ENCODE measurements around the gene ADA.

The ADA gene

DNA sequence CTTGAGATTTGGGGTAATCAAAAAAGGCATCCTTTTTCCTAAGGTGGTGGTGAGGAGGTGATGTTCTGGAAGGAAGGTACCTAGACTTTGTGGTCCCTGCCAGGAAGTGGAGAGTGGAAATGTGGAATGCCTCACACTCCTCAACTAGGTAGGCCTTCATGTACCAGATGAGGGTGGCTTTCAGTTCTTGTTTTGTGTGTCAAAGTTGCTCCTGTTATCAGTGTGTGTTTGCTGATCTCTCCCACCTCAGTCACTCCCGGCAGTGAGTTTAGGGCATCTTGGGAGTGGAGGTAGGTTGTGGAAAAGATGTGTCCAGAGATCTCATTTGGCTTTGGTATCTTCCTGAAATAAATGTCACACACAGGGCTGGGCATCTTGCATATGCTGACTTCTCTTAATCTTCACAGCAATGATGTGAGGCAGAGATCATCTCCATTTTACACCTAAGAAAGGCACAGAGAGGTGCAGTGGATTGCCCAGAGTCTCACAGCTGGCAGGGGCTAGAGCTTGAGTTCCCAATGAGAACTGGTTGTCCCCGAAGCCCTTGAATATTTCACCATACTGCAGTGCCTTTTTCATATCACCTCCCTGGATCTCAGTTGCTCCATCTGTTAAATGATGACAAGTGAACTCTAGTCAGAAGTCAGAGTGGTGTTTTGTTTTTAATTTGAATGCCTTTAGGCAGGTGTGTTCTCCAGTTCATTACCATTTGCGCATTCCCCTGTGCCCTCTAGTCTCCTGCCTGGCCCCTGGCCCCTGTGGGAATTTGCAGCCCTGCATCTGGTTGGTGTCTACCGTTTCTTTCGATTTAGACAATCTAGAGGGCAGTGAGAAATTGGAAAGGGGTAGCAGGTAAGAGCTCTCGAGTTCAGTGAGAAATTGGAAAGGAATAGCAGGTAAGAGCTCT, 66.2 kb downstream of the ADA start:
- DNase-seq (ENCODE audit: insufficient read length, low spot score), result no peak
- FAIRE-seq, result no peak
- no peak for TF ChIP-seq CTCF (IDR thresholded peaks at IDR 0.05; ENCODE audit: insufficient read depth, missing control alignments)

DNA sequence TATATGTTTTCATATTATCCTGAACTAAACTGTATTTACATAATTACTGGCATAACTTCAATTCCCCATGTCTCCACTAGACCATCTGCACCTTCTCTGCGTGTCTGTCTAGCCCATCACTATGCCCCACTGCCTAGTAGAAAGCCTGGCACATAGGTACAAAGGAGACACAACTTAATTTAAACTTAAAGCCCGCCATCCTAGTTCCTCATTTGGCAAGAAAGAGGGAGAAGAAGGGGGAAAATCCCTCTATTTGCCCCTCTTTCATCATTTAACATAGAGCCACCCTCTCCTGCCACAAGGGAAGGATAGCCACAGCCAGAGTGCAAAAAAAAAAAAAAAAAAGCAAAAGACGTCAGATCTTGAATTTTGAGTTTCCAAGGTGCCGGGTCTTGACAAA, 67.3 kb downstream of the ADA start:
- DNase-seq (ENCODE audit: insufficient read length, low spot score) (no peak), FAIRE-seq (no peak)
- no peak for TF ChIP-seq CTCF (IDR thresholded peaks at IDR 0.05; ENCODE audit: insufficient read depth, missing control alignments)

- no peak for DNase-seq (ENCODE audit: insufficient read length, low spot score)
- TF ChIP-seq CTCF (IDR thresholded peaks at IDR 0.05; ENCODE audit: insufficient read depth, missing control alignments), result no peak
- no peak for FAIRE-seq
Observed at GRCh38 chr20:44583157-44583556, 68.3 kb downstream of the ADA start.

- no peak for DNase-seq (ENCODE audit: insufficient read length, low spot score)
- no peak for FAIRE-seq
- no peak for TF ChIP-seq CTCF (IDR thresholded peaks at IDR 0.05; ENCODE audit: insufficient read depth, missing control alignments)
Observed at GRCh38 chr20:44582311-44583025, 69.0 kb downstream of the ADA start, which contains the start of gene PKIG. Gene PKIG, plus strand, starts transcription at chr20:44582579. Its CDS starts 31,978 bp downstream, at chr20:44614557.

- DNase-seq (ENCODE audit: insufficient read length, low spot score) (no peak), FAIRE-seq (no peak)
- TF ChIP-seq CTCF (IDR thresholded peaks at IDR 0.05; ENCODE audit: insufficient read depth, missing control alignments), result no peak
Observed at GRCh38 chr20:44581515-44581914, 70.0 kb downstream of the ADA start.

DNA sequence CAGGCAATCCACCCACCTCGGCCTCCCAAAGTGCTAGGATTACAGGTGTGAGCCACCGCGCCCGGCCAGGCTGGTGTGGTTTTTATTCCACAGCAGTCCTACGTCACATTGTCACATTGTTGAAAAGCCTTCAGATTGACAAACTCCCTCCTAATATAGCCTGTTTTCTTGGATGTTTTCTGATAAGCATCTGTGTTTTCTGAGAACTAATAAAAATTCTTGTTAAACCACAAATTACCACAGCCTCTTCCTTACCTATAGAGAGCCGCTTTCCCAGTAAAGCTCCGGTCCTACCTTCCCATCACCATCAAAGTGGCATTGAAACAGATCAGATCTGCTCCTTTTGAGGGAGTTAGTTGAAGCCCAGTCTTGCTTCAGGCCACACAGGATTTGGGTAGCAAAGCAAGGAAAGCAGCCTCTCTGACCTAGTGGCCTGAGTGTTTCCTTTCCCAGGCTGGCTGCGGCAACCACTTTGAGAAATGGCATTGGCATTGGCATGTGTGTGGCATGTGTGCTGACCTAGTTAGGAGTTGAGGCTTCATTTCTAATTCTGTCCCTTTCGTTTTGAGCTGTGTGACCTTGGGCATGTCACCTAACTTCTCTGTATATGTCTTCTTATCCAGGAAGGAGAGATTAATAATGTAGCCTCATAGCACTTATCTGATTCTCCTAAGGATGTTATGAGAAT, 70.8 kb downstream of the ADA start:
- no peak for FAIRE-seq
- no peak for TF ChIP-seq CTCF (IDR thresholded peaks at IDR 0.05; ENCODE audit: insufficient read depth, missing control alignments)
- no peak for DNase-seq (ENCODE audit: insufficient read length, low spot score)

Measured in D721Med (cell line).